Prostate gland (tissue), 2 donors: ENCODE results near the gene TSPAN18. TPM values are rescaled to one million over a fixed set of nuclear protein-coding genes. Genes with fewer than 3 reads are reported as not detected.

ENCODE experiments used
- DNase-seq: peaks from one replicate; pipeline ENCODE4 v3.0.0-alpha.2; 2019; ENCODE audit warnings: low spot score
- H3K27ac ChIP-seq, 2 donors: fragments of 200-600 bp; sonication (generic); 2 replicates each; pipeline ENCODE4 v1.5.1; 2017 to 2019
- H3K27me3 ChIP-seq: fragments of 200-600 bp; sonication (generic); replicated peaks from 2 replicates; pipeline ENCODE4 v1.5.1; 2019; ENCODE audit not compliant: insufficient read depth
- H3K36me3 ChIP-seq, 2 donors: fragments of 200-600 bp; sonication (generic); 1 replicate in 1 of 2; 2 replicates in 1 of 2; pipeline versions ENCODE4 v1.5.1 to v1.8.1; 2017 to 2019
- H3K4me1 ChIP-seq: fragments of 200-600 bp; sonication (generic); replicated peaks from 2 replicates; pipeline ENCODE4 v1.5.1; 2019
- H3K4me3 ChIP-seq, 2 donors: fragments of 200-600 bp; sonication (generic); 2 replicates each; pipeline ENCODE4 v1.5.1; 2017 to 2019
- H3K9me3 ChIP-seq: fragments of 200-600 bp; sonication (generic); 2 replicates; pipeline ENCODE4 v1.5.1; 2017
- POLR2A ChIP-seq: fragments of 450-650 bp; IDR thresholded peaks from one replicate; pipeline ENCODE4 v1.6.1; 2016; ENCODE audit warnings: antibody characterized with exemption, mild to moderate bottlenecking
- POLR2AphosphoS5 ChIP-seq: sonication (generic); formaldehyde crosslinking; IDR thresholded peaks from one replicate; pipeline ENCODE4 v1.6.1; 2017; ENCODE audit warnings: antibody characterized with exemption
- WGBS: methylation state at CpG from one replicate; pipeline ENCODE4 v1.1.5; 2018; 5-methylcytosine and 5-hydroxymethylcytosine counted together
- intact Hi-C: fragments of 100-400 bp; cut with DNase I; formaldehyde crosslinking; loops from one replicate; pipeline ENCODE4 v1.14.2; 2022
- total RNA-seq, 2 donors: library from RNA; depleted of rRNA; stranded (reverse); fragments of >200 nt; gene quantifications; one replicate each; pipeline ENCODE4 v1.1.0, GENCODE V29; 2016
- TF ChIP-seq, protein P1 (sequence below), 4 experiments: fragments of 200-600 bp in 2 of 4; fragments of 450-650 bp in 2 of 4; sonication (generic) in 2 of 4; IDR thresholded peaks; 1 replicate in 3 of 4; 2 replicates in 1 of 4; pipeline ENCODE4 v1.5.1; 2016 to 2019; ENCODE audit warnings: antibody characterized with exemption in 4 of 4, mild to moderate bottlenecking in 2 of 4, moderate library complexity in 2 of 4

The TSPAN18 gene
- total RNA-seq, 2 donors from 2014 or later = 4.1 to 6.6 TPM

DNA sequence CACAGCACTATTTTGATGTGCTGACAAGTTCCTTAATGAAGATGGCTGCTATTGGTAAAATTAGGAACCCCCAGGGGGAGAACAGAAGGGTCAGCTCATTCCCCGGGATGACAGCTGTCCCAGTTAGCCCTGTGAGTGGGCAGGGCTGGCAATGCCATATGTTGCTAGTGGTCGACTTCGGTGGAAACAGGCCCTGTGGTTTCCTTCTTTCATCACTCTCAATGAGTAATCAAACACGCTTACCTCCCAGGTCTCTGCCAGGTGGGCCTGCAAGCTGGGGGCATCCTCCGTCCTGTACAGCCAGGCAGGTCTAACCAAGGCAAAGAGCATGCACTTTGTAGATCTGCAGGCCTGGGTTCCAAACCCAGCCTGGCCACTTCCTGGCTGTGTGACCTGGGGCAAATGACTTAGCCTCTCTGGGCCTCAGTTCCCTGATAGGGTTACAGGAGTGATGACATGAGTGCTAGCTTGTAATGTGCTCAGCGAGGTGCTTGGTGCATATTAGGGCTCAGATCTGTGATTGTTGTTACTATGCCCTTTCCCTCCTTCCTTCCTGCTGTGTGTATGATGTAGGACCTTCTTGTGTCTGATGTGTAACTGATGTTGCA is 85.2 kb downstream of the TSPAN18 start:
- DNase-seq = no peak
- H3K4me1 ChIP-seq = no peaks in the 10 kb centered on the region
- intact Hi-C loops = no loop called here

DNA sequence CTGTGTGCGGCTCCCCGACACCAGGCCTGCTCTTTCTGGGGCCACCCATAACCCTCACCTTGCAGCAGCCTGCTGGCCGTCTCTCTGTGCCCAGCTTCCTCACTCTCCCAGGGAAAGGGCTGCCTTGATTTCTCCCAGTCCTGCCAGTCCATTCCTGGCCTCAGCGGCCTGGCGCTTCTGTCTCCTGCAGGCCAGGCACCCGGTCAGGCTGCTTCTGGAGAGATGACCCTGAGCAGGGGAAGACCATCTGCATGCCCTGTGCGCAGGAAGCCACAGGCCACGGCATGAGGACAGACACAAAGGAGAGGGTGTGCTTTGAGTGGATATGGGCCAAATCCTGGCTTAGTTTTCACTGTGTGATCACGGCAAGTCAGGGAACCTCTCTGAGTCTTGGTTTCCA is 86.2 kb downstream of the TSPAN18 start:
- Histone ChIP-seq H3K4me3 (no peak overlapping the region), H3K9me3 (no peaks in the 10 kb centered on the region), H3K27ac (no peak overlapping the region), H3K36me3 (no peaks in the 10 kb centered on the region), H3K4me1 (no peaks in the 10 kb centered on the region), H3K27me3 (no peaks in the 10 kb centered on the region)
- intact Hi-C loops = no loop called here
- TF ChIP-seq, protein P1, sequence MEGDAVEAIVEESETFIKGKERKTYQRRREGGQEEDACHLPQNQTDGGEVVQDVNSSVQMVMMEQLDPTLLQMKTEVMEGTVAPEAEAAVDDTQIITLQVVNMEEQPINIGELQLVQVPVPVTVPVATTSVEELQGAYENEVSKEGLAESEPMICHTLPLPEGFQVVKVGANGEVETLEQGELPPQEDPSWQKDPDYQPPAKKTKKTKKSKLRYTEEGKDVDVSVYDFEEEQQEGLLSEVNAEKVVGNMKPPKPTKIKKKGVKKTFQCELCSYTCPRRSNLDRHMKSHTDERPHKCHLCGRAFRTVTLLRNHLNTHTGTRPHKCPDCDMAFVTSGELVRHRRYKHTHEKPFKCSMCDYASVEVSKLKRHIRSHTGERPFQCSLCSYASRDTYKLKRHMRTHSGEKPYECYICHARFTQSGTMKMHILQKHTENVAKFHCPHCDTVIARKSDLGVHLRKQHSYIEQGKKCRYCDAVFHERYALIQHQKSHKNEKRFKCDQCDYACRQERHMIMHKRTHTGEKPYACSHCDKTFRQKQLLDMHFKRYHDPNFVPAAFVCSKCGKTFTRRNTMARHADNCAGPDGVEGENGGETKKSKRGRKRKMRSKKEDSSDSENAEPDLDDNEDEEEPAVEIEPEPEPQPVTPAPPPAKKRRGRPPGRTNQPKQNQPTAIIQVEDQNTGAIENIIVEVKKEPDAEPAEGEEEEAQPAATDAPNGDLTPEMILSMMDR (IDR thresholded peaks at IDR 0.05) = no peak
- no peak for TF ChIP-seq POLR2A
- 62% methylated on average over 9 of the region's 9 CpGs for WGBS
- no peak for DNase-seq

More for the DNA sequence above, 85.2 kb downstream of the TSPAN18 start:
- TF ChIP-seq, protein P1 (IDR thresholded peaks at IDR 0.05) = no peak
- TF ChIP-seq POLR2AphosphoS5 = no peak
- no peak for TF ChIP-seq POLR2A
- Histone ChIP-seq H3K4me3 (no peak overlapping the region), H3K9me3 (no peaks in the 10 kb centered on the region), H3K27ac (no peak overlapping the region), H3K36me3 (no peaks in the 10 kb centered on the region), H3K27me3 (no peaks in the 10 kb centered on the region)
- 56% methylated on average over 6 of the region's 6 CpGs for WGBS

DNA sequence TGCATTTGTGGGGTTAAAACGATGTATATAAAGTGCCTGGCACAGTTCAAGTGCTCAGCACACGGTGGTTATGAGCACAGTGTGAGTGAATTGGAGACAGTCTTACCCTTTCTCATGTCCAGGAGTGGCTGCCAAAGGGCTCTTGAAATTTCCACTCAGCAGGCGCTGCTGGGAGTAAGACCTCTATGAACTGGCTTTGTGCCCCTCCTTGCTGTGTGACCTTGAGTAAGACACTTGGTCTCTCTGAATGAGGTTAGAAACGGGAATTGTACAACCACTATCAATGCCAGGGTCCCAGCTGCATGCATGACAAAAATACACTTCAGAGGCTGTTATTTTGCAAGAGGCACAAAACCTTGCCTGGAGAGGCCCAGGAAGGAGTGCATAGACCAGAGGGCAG is 86.6 kb downstream of the TSPAN18 start:
- Histone ChIP-seq H3K4me3 (no peak overlapping the region), H3K9me3 (no peaks in the 10 kb centered on the region), H3K27ac (no peak overlapping the region), H3K27me3 (no peaks in the 10 kb centered on the region), H3K4me1 (no peaks in the 10 kb centered on the region), H3K36me3 (no peaks in the 10 kb centered on the region)
- no peak for DNase-seq
- TF ChIP-seq, protein P1 (IDR thresholded peaks at IDR 0.05) = no peak
- no peak for TF ChIP-seq POLR2A
- TF ChIP-seq POLR2AphosphoS5 = no peak
- intact Hi-C loops = no loop called here
- 51% methylated on average over 4 of the region's 4 CpGs for WGBS

DNA sequence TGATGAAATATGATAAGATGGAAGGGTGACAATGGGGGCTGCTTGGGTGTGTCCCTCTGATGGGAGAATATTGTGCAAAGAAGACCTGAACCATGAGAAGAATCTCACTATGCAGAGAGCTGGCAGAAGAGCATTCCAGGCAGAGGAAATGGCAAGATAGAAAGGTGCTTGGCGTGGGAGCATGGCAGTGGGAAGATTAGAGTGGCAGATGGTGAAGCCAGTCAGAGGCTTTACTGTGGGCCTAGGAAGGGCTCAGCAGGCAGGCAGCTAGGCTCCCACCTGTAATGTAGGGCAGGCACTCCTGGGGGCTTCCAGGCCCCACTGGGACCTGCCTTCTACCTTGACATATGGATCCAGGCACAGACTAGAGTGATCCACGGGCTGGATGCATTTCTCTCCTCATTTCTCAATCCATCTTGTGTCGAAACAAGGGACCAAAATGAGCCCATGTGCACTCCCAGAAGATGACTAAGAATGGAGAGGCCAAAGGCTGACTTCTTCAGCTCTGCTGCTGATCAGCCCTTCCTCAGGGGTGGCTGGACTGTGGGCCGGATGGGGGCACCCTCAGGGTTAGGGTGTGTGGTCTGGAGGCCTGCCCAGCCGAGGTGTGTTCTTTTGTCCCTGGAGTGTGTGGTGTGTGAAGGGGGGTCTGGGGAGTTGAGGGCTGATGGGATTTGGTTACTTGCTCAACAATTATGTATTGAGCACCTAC is 88.3 kb downstream of the TSPAN18 start:
- intact Hi-C loops = no loop called here
- H3K27ac ChIP-seq = no peak overlapping the region
- DNase-seq = no peak
- no peaks in the 10 kb centered on the region for H3K4me1 ChIP-seq
- H3K4me3 ChIP-seq = no peak overlapping the region
- WGBS = 78% methylated on average over 5 of the region's 5 CpGs
- no peaks in the 10 kb centered on the region for H3K36me3 ChIP-seq
- no peak for TF ChIP-seq POLR2A
- TF ChIP-seq POLR2AphosphoS5 = no peak
- TF ChIP-seq, protein P1 (IDR thresholded peaks at IDR 0.05) = no peak
- H3K9me3 ChIP-seq = no peaks in the 10 kb centered on the region
- no peaks in the 10 kb centered on the region for H3K27me3 ChIP-seq
